Spleen (tissue), 11 donors: Measurements from ENCODE around the gene SUPT6H. TPM values are rescaled to one million over a fixed set of nuclear protein-coding genes. Genes with fewer than 3 reads are reported as not detected.

Source experiments
- DNase-seq: peaks from one replicate; pipeline ENCODE4 v3.0.0-alpha.2; 2020
- H3K27ac ChIP-seq, 8 donors: fragments of 200-600 bp; sonication (generic) in 7 of 8; 1 replicate in 4 of 8; 2 replicates in 4 of 8; pipeline versions ENCODE4 v1.5.0 to v1.8.0; 2016 to 2021; ENCODE audit warnings: inconsistent platforms in 4 of 8, mild to moderate bottlenecking in 4 of 8, moderate library complexity in 1 of 8
- H3K27me3 ChIP-seq, 7 donors: fragments of 200-600 bp; sonication (generic) in 6 of 7; replicated peaks in 1 of 7; 1 replicate in 4 of 7; 2 replicates in 3 of 7; pipeline versions ENCODE4 v1.5.0 to v1.8.0; 2016 to 2021; ENCODE audit warnings: inconsistent platforms in 3 of 7, mild to moderate bottlenecking in 1 of 7
- H3K36me3 ChIP-seq, 6 donors: fragments of 200-600 bp; sonication (generic) in 5 of 6; 1 replicate in 4 of 6; 2 replicates in 2 of 6; pipeline versions ENCODE4 v1.5.0 to v1.8.0; 2016 to 2021; ENCODE audit warnings: inconsistent platforms in 2 of 6
- H3K4me1 ChIP-seq, 6 donors: fragments of 200-600 bp; sonication (generic) in 5 of 6; 1 replicate in 3 of 6; 2 replicates in 3 of 6; pipeline versions ENCODE4 v1.5.0 to v1.8.0; 2016 to 2021; ENCODE audit warnings: inconsistent platforms in 3 of 6
- H3K4me3 ChIP-seq, 8 donors: fragments of 200-600 bp; sonication (generic) in 7 of 8; 1 replicate in 4 of 8; 2 replicates in 4 of 8; pipeline versions ENCODE4 v1.5.0 to v1.8.0; 2016 to 2021; ENCODE audit warnings: inconsistent platforms in 4 of 8, mild to moderate bottlenecking in 4 of 8, moderate library complexity in 2 of 8
- H3K9me3 ChIP-seq, 8 donors: fragments of 200-600 bp; sonication (generic) in 7 of 8; 1 replicate in 4 of 8; 2 replicates in 4 of 8; pipeline versions ENCODE4 v1.5.0 to v1.8.0; 2016 to 2021; ENCODE audit warnings: inconsistent platforms in 4 of 8
- POLR2A ChIP-seq, 3 donors: fragments of 450-650 bp; IDR thresholded peaks; one replicate each; pipeline ENCODE4 v1.5.1; 2017; ENCODE audit warnings: antibody characterized with exemption in 3 of 3, mild to moderate bottlenecking in 1 of 3
- POLR2AphosphoS5 ChIP-seq, 3 donors: sonication (generic); formaldehyde crosslinking; IDR thresholded peaks; one replicate each; pipeline ENCODE4 v1.5.1; 2017; ENCODE audit warnings: antibody characterized with exemption in 3 of 3
- WGBS, 5 donors: extraction: QIAGEN DNeasy Blood & Tissue Kit in 3 of 5; methylation state at CpG; one replicate each; pipeline versions ENCODE4 v1.1.5 to v1.1.7; 2013 to 2018; 5-methylcytosine and 5-hydroxymethylcytosine counted together
- intact Hi-C: fragments of 100-400 bp; cut with DNase I; formaldehyde crosslinking; loops from one replicate; pipeline ENCODE4 v1.15.0; 2023; ENCODE audit warnings: low total_unique reads
- polyA plus RNA-seq, 3 donors: library from polyadenylated mRNA; stranded (reverse); fragments of 200-250 nt; gene quantifications; one replicate each; pipeline ENCODE4 v1.2.1, GENCODE V29; 2013
- total RNA-seq, 7 donors: library from RNA; depleted of rRNA in 3 of 7; stranded (reverse); fragments of >200 nt in 3 of 7; fragmentation: NEBNext Ultra II Directional in 4 of 7; extraction: Animal tissue kit (Norgen Biotek cat#: 25700) in 4 of 7; gene quantifications; one replicate each; pipeline versions ENCODE4 v1.1.0 to v1.2.1, GENCODE V29; 2016 to 2021
- TF ChIP-seq, protein P1 (sequence below), 11 experiments: fragments of 200-600 bp in 7 of 11; fragments of 450-650 bp in 4 of 11; sonication (generic) in 4 of 11; IDR thresholded peaks in 8 of 11; conservative IDR thresholded peaks in 3 of 11; 1 replicate in 7 of 11; 2 replicates in 4 of 11; pipeline versions ENCODE4 v1.4.0 to v1.8.0; 2016 to 2021; ENCODE audit warnings: antibody characterized with exemption in 11 of 11, inconsistent platforms in 4 of 11, mild to moderate bottlenecking in 1 of 11
- donor health status: healthy with polysubstance abuse.
- donor health status: DM: no; HTN: no; CAD: no; lungs with moderate emphysema.
- donor health status: DM: no; HTN: no; CAD: no.
- donor health status: Bipolar disorder and iron deficiency.
- donor health status: healthy.
- donor health status: DM: no; HTN: no; CAD: no.
- donor health status: DM: yes; HTN: yes; CAD: no.

SUPT6H gene
- total and polyA plus RNA-seq, 10 donors = 11.6 to 91.2 (median 71.9) TPM

DNA sequence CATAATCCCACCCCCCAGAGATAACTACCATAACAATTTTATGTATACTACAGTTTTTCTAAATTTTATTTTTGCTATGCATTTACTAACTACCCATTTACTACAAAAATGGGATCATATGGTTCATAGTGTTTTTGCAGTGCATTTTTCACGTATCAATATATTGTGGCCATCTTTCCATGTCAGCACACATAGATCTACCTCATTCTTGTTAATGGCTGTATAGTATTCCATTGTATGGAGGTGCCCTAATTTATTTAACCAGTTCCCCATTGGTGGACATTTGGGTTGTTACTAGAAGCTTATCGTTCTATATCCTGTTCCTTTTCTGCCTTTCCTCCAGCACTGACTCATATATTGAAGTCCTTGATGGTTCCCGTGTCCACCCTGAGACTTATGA, 27.0 kb downstream of the SUPT6H start:
- H3K27me3 ChIP-seq = no peaks in the 10 kb centered on the region
- intact Hi-C loops = no loop called here
- no peak overlapping the region for H3K27ac ChIP-seq
- 94 to 100% (median 98%) methylated on average over 3 of the region's 3 CpGs for WGBS, 5 donors
- no peak for TF ChIP-seq POLR2AphosphoS5 (IDR thresholded peaks at IDR 0.05)
- TF ChIP-seq, protein P1, sequence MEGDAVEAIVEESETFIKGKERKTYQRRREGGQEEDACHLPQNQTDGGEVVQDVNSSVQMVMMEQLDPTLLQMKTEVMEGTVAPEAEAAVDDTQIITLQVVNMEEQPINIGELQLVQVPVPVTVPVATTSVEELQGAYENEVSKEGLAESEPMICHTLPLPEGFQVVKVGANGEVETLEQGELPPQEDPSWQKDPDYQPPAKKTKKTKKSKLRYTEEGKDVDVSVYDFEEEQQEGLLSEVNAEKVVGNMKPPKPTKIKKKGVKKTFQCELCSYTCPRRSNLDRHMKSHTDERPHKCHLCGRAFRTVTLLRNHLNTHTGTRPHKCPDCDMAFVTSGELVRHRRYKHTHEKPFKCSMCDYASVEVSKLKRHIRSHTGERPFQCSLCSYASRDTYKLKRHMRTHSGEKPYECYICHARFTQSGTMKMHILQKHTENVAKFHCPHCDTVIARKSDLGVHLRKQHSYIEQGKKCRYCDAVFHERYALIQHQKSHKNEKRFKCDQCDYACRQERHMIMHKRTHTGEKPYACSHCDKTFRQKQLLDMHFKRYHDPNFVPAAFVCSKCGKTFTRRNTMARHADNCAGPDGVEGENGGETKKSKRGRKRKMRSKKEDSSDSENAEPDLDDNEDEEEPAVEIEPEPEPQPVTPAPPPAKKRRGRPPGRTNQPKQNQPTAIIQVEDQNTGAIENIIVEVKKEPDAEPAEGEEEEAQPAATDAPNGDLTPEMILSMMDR (IDR thresholded peaks at IDR 0.05 in 8 of 11, conservative IDR thresholded peaks at IDR 0.05 in 3 of 11) = no peak
- no peak for TF ChIP-seq POLR2A (IDR thresholded peaks at IDR 0.05)
- no peak for DNase-seq
- H3K36me3 ChIP-seq = peaks cover 17 to 100% (median 100%) of the 10 kb centered on the region in 6 donors
- H3K4me1 ChIP-seq = no peaks in the 10 kb centered on the region
- no peak overlapping the region for H3K4me3 ChIP-seq
- H3K9me3 ChIP-seq = no peaks in the 10 kb centered on the region

DNA sequence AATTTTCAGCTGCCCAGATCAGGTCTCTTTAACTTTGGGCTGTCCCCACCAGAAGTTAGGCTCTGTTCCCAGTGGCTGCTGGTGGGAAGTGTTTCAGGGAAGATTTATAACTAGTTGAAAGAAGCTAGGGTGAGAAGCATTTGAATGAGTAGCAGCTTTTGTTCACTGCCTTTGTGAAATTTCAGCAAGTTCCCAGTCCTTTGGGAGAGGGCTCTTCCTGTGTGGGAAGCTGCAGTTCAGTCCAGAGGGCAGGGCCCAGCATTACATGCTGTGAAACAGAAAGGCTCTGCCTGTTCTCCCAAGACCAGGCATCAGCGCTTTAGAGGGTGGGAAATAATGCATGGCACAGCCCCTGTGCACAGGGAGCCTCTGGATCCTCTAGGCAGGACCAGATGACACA, 31.9 kb downstream of the SUPT6H start:
- TF ChIP-seq, protein P1 (IDR thresholded peaks at IDR 0.05 in 8 of 11, conservative IDR thresholded peaks at IDR 0.05 in 3 of 11) = no peak
- TF ChIP-seq POLR2AphosphoS5 (IDR thresholded peaks at IDR 0.05) (no peak), POLR2A (IDR thresholded peaks at IDR 0.05) (no peak)
- intact Hi-C loops = no loop called here
- Histone ChIP-seq H3K9me3 (no peaks in the 10 kb centered on the region), H3K4me1 (no peaks in the 10 kb centered on the region), H3K4me3 (no peak overlapping the region), H3K36me3 (peaks cover 15 to 100% (median 99%) of the 10 kb centered on the region in 6 donors), H3K27ac (no peak overlapping the region), H3K27me3 (no peaks in the 10 kb centered on the region)
- peak; percentile 7 for DNase-seq
- 58 to 96% (median 91%) methylated on average over 1 of the region's 1 CpG for WGBS, 5 donors

DNA sequence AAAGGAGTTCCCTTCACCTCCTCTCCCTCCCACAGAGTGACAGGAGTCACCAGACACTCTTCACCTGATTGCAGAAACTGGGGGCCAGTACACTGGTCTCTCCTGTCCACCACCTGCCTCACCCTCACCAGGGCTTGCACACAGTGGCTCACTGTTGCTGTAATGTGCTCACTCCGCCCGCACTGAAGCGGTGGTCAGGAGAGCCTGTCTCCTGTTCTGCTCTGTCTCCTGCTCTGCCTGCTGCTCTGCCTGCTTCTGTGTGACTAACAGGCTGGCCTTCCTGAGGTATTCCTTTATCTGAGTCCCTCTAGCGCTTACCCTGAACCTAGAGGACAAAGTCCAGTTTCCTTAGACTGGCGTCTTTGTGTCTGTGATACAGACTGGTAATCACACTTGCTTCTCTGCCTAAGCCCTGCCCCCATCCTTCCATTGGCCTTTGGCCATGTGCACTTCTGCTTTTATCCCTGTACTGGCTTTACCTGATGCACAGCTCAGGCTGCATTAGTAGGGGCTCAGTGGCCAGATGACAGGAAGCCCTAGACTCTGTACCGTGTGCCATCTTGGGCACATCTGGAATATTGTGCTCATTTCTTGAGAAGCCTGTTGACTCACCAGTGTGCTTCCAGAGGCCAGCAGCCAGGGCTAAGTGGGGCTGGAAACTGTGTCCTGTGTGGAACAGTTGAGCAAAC, 36.4 kb downstream of the SUPT6H start:
- TF ChIP-seq POLR2AphosphoS5 (IDR thresholded peaks at IDR 0.05) = no peak
- no peak for TF ChIP-seq POLR2A (IDR thresholded peaks at IDR 0.05)
- TF ChIP-seq, protein P1 (IDR thresholded peaks at IDR 0.05 in 8 of 11, conservative IDR thresholded peaks at IDR 0.05 in 3 of 11) = no peak
- H3K27me3 ChIP-seq = no peaks in the 10 kb centered on the region
- peaks cover 25 to 100% (median 100%) of the 10 kb centered on the region in 6 donors for H3K36me3 ChIP-seq
- WGBS, 5 donors = 90 to 91% (median 90%) methylated on average over 5 to 6 of the region's 6 CpGs
- H3K27ac ChIP-seq = no peak overlapping the region
- no peak overlapping the region for H3K4me3 ChIP-seq
- no peak for DNase-seq
- no peaks in the 10 kb centered on the region for H3K4me1 ChIP-seq
- no peaks in the 10 kb centered on the region for H3K9me3 ChIP-seq
- intact Hi-C loops = no loop called here

- 85 to 100% (median 88%) methylated on average over 1 to 8 of the region's 8 CpGs for WGBS, 5 donors
- TF ChIP-seq POLR2A (IDR thresholded peaks at IDR 0.05) (no peak), POLR2AphosphoS5 (IDR thresholded peaks at IDR 0.05) (peak in 2 of 3 donors; percentile 10 to 40)
- H3K36me3 ChIP-seq = peaks cover 25 to 99% (median 96%) of the 10 kb centered on the region in 6 donors
- no peaks in the 10 kb centered on the region for H3K27me3 ChIP-seq
- H3K4me3 ChIP-seq = no peak overlapping the region
- H3K4me1 ChIP-seq = no peaks in the 10 kb centered on the region
- H3K27ac ChIP-seq = no peak overlapping the region
- intact Hi-C loops = no loop called here
- no peaks in the 10 kb centered on the region for H3K9me3 ChIP-seq
- DNase-seq = no peak
Observed at GRCh38 chr17:28700278-28700677, 38.3 kb downstream of the SUPT6H start.
